Keratinocyte (primary cell): ENCODE results near the gene PTPN20.
"Not testable (repeated sequence)": the region's sequence is repeated elsewhere in the genome, so short reads cannot be mapped to it uniquely, and the experiment has no call there.

Source experiments
- CTCF ChIP-seq, 3 experiments: IDR thresholded peaks in 1 of 3; conservative IDR thresholded peaks in 1 of 3; optimal IDR thresholded peaks in 1 of 3; 2 replicates in 2 of 3; 3 replicates in 1 of 3; pipeline versions ENCODE3 to v1.5.1; 2011; ENCODE audit warnings: low read length in 3 of 3, mild to moderate bottlenecking in 3 of 3, moderate library complexity in 2 of 3, control low read depth in 1 of 3, inconsistent platforms in 1 of 3; ENCODE audit not compliant: insufficient read depth in 2 of 3; ENCODE audit errors: extremely low read depth in 1 of 3
- EZH2 ChIP-seq: IDR thresholded peaks from one replicate; pipeline ENCODE4 v1.6.1; 2012; ENCODE audit warnings: inconsistent platforms, mild to moderate bottlenecking, low read length, moderate library complexity

- TF ChIP-seq CTCF (optimal IDR thresholded peaks at IDR 0.05 in 1 of 3, IDR thresholded peaks at IDR 0.05 in 1 of 3, conservative IDR thresholded peaks at IDR 0.05 in 1 of 3; ENCODE audit: extremely low read depth in 1 of 3, insufficient read depth in 2 of 3, low read length in 3 of 3); EZH2: not testable (repeated sequence)
These were observed 55.8 kb downstream of the PTPN20 start for GRCh38 chr10:46967013-46967412.
